Ovary (tissue), 9 donors: ENCODE data around the gene USP48. TPM values are rescaled to one million over a fixed set of nuclear protein-coding genes. Genes with fewer than 3 reads are reported as not detected.

Source experiments
- DNase-seq, 5 donors: peaks; one replicate each; pipeline ENCODE4 v3.0.0-alpha.2; 2019 to 2020
- H3K27ac ChIP-seq, 2 donors: fragments of 200-600 bp; one replicate each; pipeline versions ENCODE4 v1.5.1 to v1.8.0; 2019 to 2022
- H3K27me3 ChIP-seq: fragments of 200-600 bp; one replicate; pipeline ENCODE4 v1.8.0; 2022
- H3K36me3 ChIP-seq: fragments of 200-600 bp; sonication (generic); one replicate; pipeline ENCODE4 v1.5.1; 2019
- H3K4me1 ChIP-seq: one replicate; pipeline ENCODE4 v1.8.1; 2013; ENCODE audit warnings: mild to moderate bottlenecking, moderate library complexity; ENCODE audit not compliant: insufficient read depth
- H3K4me3 ChIP-seq: fragments of 200-600 bp; sonication (generic); one replicate; pipeline ENCODE4 v1.5.1; 2017
- H3K9me3 ChIP-seq, 2 donors: fragments of 200-600 bp in 1 of 2; sonication (generic) in 1 of 2; one replicate each; pipeline versions ENCODE4 v1.5.1 to v1.8.1; 2013 to 2019; ENCODE audit warnings: mild to moderate bottlenecking in 1 of 2, moderate library complexity in 1 of 2
- EP300 ChIP-seq: sonication (generic); formaldehyde crosslinking; IDR thresholded peaks from one replicate; pipeline ENCODE4 v1.6.1; 2017; ENCODE audit warnings: antibody characterized with exemption
- POLR2A ChIP-seq: fragments of 450-650 bp; IDR thresholded peaks from one replicate; pipeline ENCODE4 v1.6.1; 2017; ENCODE audit warnings: antibody characterized with exemption, mild to moderate bottlenecking, moderate library complexity
- WGBS, 3 donors: extraction: QIAGEN DNeasy Blood & Tissue Kit in 1 of 3; methylation state at CpG; one replicate each; pipeline versions ENCODE4 v1.1.5 to v1.1.7; 2013 to 2017; 5-methylcytosine and 5-hydroxymethylcytosine counted together
- intact Hi-C, 4 donors: fragments of 100-400 bp; cut with DNase I; formaldehyde crosslinking; loops; one replicate each; pipeline versions ENCODE4 v1.11.0 to v1.15.1; 2022 to 2023
- polyA plus RNA-seq, 2 donors: library from polyadenylated mRNA; stranded (reverse); fragments of 200-250 nt in 1 of 2; fragments of 350-450 nt in 1 of 2; fragmentation: Illumina TruSeq in 1 of 2; extraction: RNeasy Lipid Tissue Mini Kit (QIAGEN cat#74804) in 1 of 2; gene quantifications; one replicate each; pipeline ENCODE4 v1.2.3, GENCODE V29; 2013 to 2014
- total RNA-seq, 7 donors: library from RNA; depleted of rRNA in 2 of 7; stranded (reverse); fragments of >200 nt in 2 of 7; fragmentation: NEBNext Ultra II Directional in 3 of 7; extraction: Animal tissue kit (Norgen Biotek cat#: 25700) in 3 of 7; gene quantifications; one replicate each; pipeline versions ENCODE4 v1.1.0 to v1.2.4, GENCODE V29; 2016 to 2023
- TF ChIP-seq, protein P1 (sequence below), 3 donors: fragments of 450-650 bp in 2 of 3; fragments of 200-600 bp in 1 of 3; IDR thresholded peaks; one replicate each; pipeline versions ENCODE4 v1.5.1 to v1.8.0; 2016 to 2022; ENCODE audit warnings: antibody characterized with exemption in 3 of 3, mild to moderate bottlenecking in 1 of 3
- donor health status: DM: no; HTN: no; CAD: no; lungs with moderate emphysema.
- donor health status: DM: no; HTN: no; CAD: no.
- donor health status: Bipolar disorder and iron deficiency.
- donor health status: DM: yes; HTN: yes; CAD: no.
- donor health status: DM: no; HTN: no; CAD: no.
- donor health status: DM: yes; HTN: yes; CAD: no.

USP48 gene
- total and polyA plus RNA-seq, 9 donors, result 25.2 to 87.1 (median 60.6) TPM

DNA sequence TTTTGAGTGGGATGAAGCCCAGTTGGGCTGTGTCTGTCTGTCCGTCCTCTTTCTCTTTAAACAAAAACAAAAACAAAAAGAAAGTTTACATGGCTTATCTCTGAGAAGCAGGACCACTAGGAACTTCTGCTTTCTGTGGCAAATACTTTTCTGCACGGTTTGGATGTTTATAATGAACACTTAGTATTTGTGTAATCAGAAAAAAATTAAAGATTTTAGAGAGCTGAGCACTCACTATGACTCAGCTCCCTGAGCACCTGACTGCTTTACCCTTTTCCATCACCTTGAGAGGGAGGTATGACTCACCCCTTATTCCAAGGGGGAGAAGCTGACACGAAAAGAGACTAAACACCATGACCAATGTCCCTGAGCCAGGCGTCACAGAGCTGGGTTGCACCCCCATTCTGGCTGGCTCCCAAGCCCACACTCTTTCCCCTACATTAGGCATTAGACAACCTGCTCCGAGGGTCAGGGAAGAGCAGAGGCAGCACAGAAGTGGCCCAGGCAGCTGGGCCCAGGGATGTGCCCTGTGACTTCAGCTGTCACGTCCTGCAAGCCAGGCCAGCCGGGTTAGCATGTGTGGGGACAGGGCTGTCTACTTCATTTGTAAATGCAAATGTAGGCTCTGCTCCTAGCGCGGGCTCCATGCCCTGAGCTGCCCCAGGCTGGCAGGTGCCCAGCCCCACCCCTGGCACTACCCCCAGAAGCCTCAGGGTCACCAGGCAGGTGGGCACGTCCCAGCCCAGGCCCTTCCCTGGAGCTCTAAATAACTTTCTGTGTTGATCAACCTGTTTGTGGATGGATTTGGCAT, 144.2 kb downstream of the USP48 start:
- 22 to 49% (median 26%) methylated on average over 10 of the region's 10 CpGs for WGBS, 3 donors
- DNase-seq, result no peak
- H3K9me3 ChIP-seq, result no peaks in the 10 kb centered on the region
- no peaks in the 10 kb centered on the region for H3K36me3 ChIP-seq
- TF ChIP-seq EP300 (no peak), POLR2A (no peak)
- TF ChIP-seq, protein P1, sequence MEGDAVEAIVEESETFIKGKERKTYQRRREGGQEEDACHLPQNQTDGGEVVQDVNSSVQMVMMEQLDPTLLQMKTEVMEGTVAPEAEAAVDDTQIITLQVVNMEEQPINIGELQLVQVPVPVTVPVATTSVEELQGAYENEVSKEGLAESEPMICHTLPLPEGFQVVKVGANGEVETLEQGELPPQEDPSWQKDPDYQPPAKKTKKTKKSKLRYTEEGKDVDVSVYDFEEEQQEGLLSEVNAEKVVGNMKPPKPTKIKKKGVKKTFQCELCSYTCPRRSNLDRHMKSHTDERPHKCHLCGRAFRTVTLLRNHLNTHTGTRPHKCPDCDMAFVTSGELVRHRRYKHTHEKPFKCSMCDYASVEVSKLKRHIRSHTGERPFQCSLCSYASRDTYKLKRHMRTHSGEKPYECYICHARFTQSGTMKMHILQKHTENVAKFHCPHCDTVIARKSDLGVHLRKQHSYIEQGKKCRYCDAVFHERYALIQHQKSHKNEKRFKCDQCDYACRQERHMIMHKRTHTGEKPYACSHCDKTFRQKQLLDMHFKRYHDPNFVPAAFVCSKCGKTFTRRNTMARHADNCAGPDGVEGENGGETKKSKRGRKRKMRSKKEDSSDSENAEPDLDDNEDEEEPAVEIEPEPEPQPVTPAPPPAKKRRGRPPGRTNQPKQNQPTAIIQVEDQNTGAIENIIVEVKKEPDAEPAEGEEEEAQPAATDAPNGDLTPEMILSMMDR (IDR thresholded peaks at IDR 0.05), result no peak
- intact Hi-C loops, result no loop called here
- no peaks in the 10 kb centered on the region for H3K4me1 ChIP-seq
- H3K27ac ChIP-seq, result no peak overlapping the region
- H3K27me3 ChIP-seq, result no peaks in the 10 kb centered on the region
- no peak overlapping the region for H3K4me3 ChIP-seq

DNA sequence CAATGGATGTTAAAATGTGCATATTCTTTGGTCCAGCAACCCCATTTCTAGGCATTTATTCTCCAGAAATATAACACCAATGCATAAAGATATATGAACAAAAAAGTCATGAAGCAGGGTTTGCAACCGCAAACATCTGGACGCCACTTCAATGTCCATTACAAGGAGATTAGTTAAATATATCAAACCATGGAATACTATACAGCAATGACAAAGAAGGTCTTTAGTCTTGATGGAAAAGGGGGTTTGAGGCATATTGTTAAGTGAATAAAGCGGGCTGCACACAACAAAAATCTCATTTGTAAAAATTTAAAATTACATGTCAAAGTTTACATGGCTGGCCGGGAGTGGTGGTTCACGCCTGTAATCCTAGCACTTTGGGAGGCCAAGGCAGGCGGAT, 145.4 kb downstream of the USP48 start:
- no peaks in the 10 kb centered on the region for H3K27me3 ChIP-seq
- no peak for DNase-seq
- 96 to 99% (median 96%) methylated on average over 6 of the region's 6 CpGs for WGBS, 3 donors

DNA sequence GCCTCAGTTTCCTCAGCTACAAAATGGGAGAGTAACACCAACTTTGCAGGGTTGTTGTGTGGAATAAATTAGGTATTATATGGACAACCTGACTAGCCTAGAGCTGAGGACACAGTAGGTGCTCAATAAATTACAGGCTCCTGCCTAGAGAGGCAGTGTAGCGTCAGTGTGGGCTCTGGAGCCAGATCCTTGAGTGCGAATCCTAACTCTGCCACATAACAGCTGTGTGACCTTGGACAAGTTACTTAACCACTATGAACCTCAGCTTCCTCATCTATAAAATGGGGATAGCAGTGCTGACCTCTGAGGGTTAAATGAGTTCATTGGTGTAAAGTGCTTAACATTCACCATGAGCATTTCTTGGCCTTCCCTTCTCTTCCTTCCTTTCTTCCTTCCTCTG, 146.9 kb downstream of the USP48 start:
- Histone ChIP-seq H3K4me3 (no peak overlapping the region), H3K36me3 (no peaks in the 10 kb centered on the region), H3K27ac (no peak overlapping the region), H3K27me3 (no peaks in the 10 kb centered on the region), H3K4me1 (no peaks in the 10 kb centered on the region), H3K9me3 (no peaks in the 10 kb centered on the region)
- TF ChIP-seq, protein P1 (IDR thresholded peaks at IDR 0.05), result no peak
- TF ChIP-seq POLR2A, result no peak
- TF ChIP-seq EP300, result no peak
- intact Hi-C loops, result no loop called here
- WGBS, 3 donors, result 94 to 95% (median 94%) methylated on average over 2 of the region's 2 CpGs
- DNase-seq, result no peak

More for the DNA sequence above, 145.4 kb downstream of the USP48 start:
- intact Hi-C loops, result no loop called here
- Histone ChIP-seq H3K4me1 (no peaks in the 10 kb centered on the region), H3K36me3 (no peaks in the 10 kb centered on the region), H3K4me3 (no peak overlapping the region), H3K9me3 (no peaks in the 10 kb centered on the region), H3K27ac (no peak overlapping the region)
- TF ChIP-seq EP300, result no peak
- TF ChIP-seq, protein P1 (IDR thresholded peaks at IDR 0.05), result no peak
- no peak for TF ChIP-seq POLR2A

DNA sequence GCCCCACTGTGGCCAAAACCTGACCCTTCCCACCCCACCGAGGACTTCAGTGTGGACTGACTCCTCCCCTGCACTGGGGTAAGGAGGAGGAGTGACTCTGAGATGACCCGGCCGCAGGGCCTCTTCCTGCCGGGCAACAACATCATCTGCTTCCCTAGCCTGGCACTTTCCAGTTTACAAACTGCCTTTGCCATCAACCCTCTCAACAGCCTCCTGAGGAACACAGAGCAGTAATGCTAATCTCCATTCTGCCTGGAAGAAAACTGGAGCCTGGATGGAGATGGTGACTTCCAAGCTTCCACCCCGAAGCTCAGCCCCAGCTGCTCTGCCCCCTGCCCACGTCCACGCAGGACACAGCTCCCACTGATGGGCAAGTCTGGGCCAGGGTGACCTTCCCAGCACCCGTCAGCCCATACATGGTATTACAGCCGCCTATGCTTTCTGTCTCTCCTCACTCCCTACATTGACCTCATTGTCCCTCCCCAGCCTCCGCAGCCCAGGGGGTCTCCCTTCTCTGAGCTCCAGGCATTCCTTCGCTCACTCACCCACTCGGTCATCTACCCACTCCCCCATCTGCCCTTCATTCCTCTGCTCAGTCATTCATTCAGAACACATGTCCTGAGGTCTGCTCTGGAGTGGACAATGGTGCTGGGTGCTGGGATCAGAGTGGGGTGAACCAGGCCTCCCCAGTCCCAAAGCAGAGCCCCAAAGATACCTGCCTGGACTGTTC, 148.0 kb downstream of the USP48 start:
- no peak overlapping the region for H3K27ac ChIP-seq
- no peaks in the 10 kb centered on the region for H3K9me3 ChIP-seq
- H3K4me1 ChIP-seq, result no peaks in the 10 kb centered on the region
- intact Hi-C loops, result no loop called here
- no peaks in the 10 kb centered on the region for H3K36me3 ChIP-seq
- no peak for DNase-seq
- no peaks in the 10 kb centered on the region for H3K27me3 ChIP-seq
- whole genome bisulfite sequencing, 3 donors, result 56 to 65% (median 57%) methylated on average over 12 of the region's 12 CpGs
- no peak for TF ChIP-seq POLR2A
- no peak for TF ChIP-seq EP300
- TF ChIP-seq, protein P1 (IDR thresholded peaks at IDR 0.05), result no peak
- no peak overlapping the region for H3K4me3 ChIP-seq
